Stimulated activated CD8-positive, alpha-beta memory T cell treated with anti-CD3 and anti-CD28 coated beads, Interleukin-7, amount 100 ng/mL, for 4 hours (primary cell): Measurements from ENCODE around the gene IRAK3.
"Not testable (repeated sequence)": the region's sequence is repeated elsewhere in the genome, so short reads cannot be mapped to it uniquely, and the experiment has no call there.

Experiments
- DNase-seq, 2 donors: peaks; one replicate each; pipeline ENCODE4 v3.0.0-alpha.2; 2020; ENCODE audit warnings: low read depth in 2 of 2

IRAK3 gene

GRCh38 chr12:66303316-66303804 is 114.3 kb downstream of the IRAK3 start:
- DNase-seq: not testable (repeated sequence)
